Osteocyte (in vitro differentiated cells): ENCODE results near the gene RYR2. TPM values are rescaled to one million over a fixed set of nuclear protein-coding genes. Genes with fewer than 3 reads are reported as not detected.

Experiments used
- DNase-seq: peaks from one replicate; pipeline ENCODE4 v3.0.0; 2021; ENCODE audit warnings: mixed read lengths; ENCODE audit not compliant: unreplicated experiment; ENCODE audit errors: extremely low spot score
- H3K27ac Mint-ChIP-seq: one replicate; pipeline ENCODE4 v1.8.0; 2021; ENCODE audit warnings: mild to moderate bottlenecking, mixed read lengths; ENCODE audit not compliant: unreplicated experiment
- H3K27me3 Mint-ChIP-seq: one replicate; pipeline ENCODE4 v1.8.0; 2021; ENCODE audit warnings: mixed read lengths; ENCODE audit not compliant: unreplicated experiment
- H3K36me3 Mint-ChIP-seq: one replicate; pipeline ENCODE4 v1.8.0; 2021; ENCODE audit warnings: mixed read lengths; ENCODE audit not compliant: unreplicated experiment
- H3K4me1 Mint-ChIP-seq: one replicate; pipeline ENCODE4 v1.8.0; 2021; ENCODE audit warnings: mixed read lengths; ENCODE audit not compliant: unreplicated experiment
- H3K4me3 Mint-ChIP-seq: one replicate; pipeline ENCODE4 v1.8.0; 2021; ENCODE audit warnings: mild to moderate bottlenecking, moderate library complexity, mixed read lengths; ENCODE audit not compliant: unreplicated experiment
- H3K9me3 Mint-ChIP-seq: one replicate; pipeline ENCODE4 v1.8.0; 2021; ENCODE audit warnings: mixed read lengths; ENCODE audit not compliant: unreplicated experiment
- CTCF ChIP-seq: fragments of 200-600 bp; sonication (generic); IDR thresholded peaks from 2 replicates; pipeline ENCODE4 v1.5.0; 2021; ENCODE audit warnings: antibody characterized with exemption, mild to moderate bottlenecking, moderate library complexity
- total RNA-seq: library from RNA; stranded (reverse); gene quantifications from 2 replicates; pipeline ENCODE4 v1.2.1, GENCODE V29; 2021

RYR2 gene
- total RNA-seq, 1 donor from 2014 or later, result 0.03 TPM

- Mint-ChIP-seq H3K27ac (no peak overlapping the region), H3K27me3 (peaks cover 44% of the 10 kb centered on the region)
- DNase-seq, result no peak
These were observed 1.1 kb downstream of the RYR2 start for GRCh38 chr1:237042892-237043576.

GRCh38 chr1:237043846-237044636 is 2.1 kb downstream of the RYR2 start:
- peaks cover 35% of the 10 kb centered on the region for H3K27me3 Mint-ChIP-seq
- no peak for TF ChIP-seq CTCF
- no peaks in the 10 kb centered on the region for H3K9me3 Mint-ChIP-seq
- H3K27ac Mint-ChIP-seq, result no peak overlapping the region
- no peaks in the 10 kb centered on the region for H3K36me3 Mint-ChIP-seq
- no peak for DNase-seq
- H3K4me1 Mint-ChIP-seq, result peaks cover 15% of the 10 kb centered on the region
- peak overlapping the region; percentile 12 for H3K4me3 Mint-ChIP-seq

More at GRCh38 chr1:237042892-237043576, 1.1 kb downstream of the RYR2 start:
- peaks cover 15% of the 10 kb centered on the region for H3K4me1 Mint-ChIP-seq
- no peaks in the 10 kb centered on the region for H3K36me3 Mint-ChIP-seq
- no peak for TF ChIP-seq CTCF
- no peaks in the 10 kb centered on the region for H3K9me3 Mint-ChIP-seq
- peak overlapping the region; percentile 62 for H3K4me3 Mint-ChIP-seq

- H3K36me3 Mint-ChIP-seq, result no peaks in the 10 kb centered on the region
- H3K9me3 Mint-ChIP-seq, result no peaks in the 10 kb centered on the region
- DNase-seq, result no peak
These were observed 3.5 kb downstream of the RYR2 start for GRCh38 chr1:237045278-237046016.

DNA sequence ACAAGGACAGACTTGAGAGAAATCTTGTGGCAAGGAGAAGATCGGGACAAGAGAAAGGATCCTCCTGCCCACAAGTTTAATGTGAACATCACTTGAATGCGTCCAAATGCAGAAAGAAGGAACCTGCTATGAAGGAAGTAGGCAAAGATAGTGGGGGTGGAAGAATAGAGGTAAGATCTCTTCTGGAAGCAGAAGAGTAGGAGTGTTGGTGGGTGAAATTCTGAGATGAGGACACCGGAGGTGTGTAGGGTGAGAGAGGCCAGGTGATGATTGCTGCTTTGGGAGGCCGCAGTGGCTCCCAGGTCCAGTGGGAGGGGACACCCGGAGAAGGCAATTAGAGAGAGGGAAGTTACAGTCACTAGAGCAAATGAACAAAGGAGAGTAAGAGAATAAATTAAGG is 6.8 kb downstream of the RYR2 start:
- Mint-ChIP-seq H3K4me3 (no peak overlapping the region), H3K36me3 (no peaks in the 10 kb centered on the region), H3K9me3 (no peaks in the 10 kb centered on the region), H3K27ac (no peak overlapping the region), H3K27me3 (peaks cover 13% of the 10 kb centered on the region), H3K4me1 (no peaks in the 10 kb centered on the region)
- no peak for DNase-seq
- TF ChIP-seq CTCF, result no peak

More at GRCh38 chr1:237045278-237046016, 3.5 kb downstream of the RYR2 start:
- Mint-ChIP-seq H3K4me1 (peaks cover 15% of the 10 kb centered on the region), H3K4me3 (no peak overlapping the region), H3K27ac (no peak overlapping the region), H3K27me3 (peaks cover 33% of the 10 kb centered on the region)
- no peak for TF ChIP-seq CTCF
